PC-3 (cell line): ENCODE results near the gene TRAF3. TPM values are rescaled to one million over a fixed set of nuclear protein-coding genes. Genes with fewer than 3 reads are reported as not detected.

Experiments
- ATAC-seq: fragments of 200-7000 bp; cut with Tn5 transposase; 2 replicates; pipeline ENCODE4 v1.9.1; 2020; ENCODE audit warnings: mild to moderate bottlenecking, moderate library complexity
- BruUV-seq: library from RNA; stranded (reverse); fragments of 400-500 nt; replicated peaks from 2 replicates; lab custom pipeline; 2021; lab: Mats Ljungman, UMichigan
- CTCF ChIA-PET: fragments of 300-600 bp; sonication (Branson Sonifier 250); formaldehyde crosslinking; loops from one replicate; lab custom pipeline; 2022; ENCODE audit warnings: antibody characterized with exemption; lab: Charles Lee
- POLR2A ChIA-PET: fragments of 300-600 bp; sonication (Branson Sonifier 250); formaldehyde crosslinking; loops from one replicate; lab custom pipeline; 2022; ENCODE audit warnings: antibody characterized with exemption; ENCODE audit not compliant: unreplicated experiment; lab: Charles Lee
- DNase-seq: peaks from one replicate; pipeline ENCODE4 v3.0.0-alpha.2; 2015
- H2AFZ ChIP-seq: fragments of 300-600 bp; sonication (generic); 2 replicates; pipeline ENCODE4 v1.6.0; 2016; ENCODE audit warnings: antibody characterized with exemption, low read length
- H3F3A ChIP-seq: fragments of 300-600 bp; sonication (generic); one replicate; pipeline ENCODE4 v1.6.0; 2017; ENCODE audit warnings: antibody characterized with exemption, low read length, control low read depth, mild to moderate bottlenecking; ENCODE audit not compliant: unreplicated experiment
- H3K27ac ChIP-seq: fragments of 300-600 bp; sonication (generic); 2 replicates; pipeline ENCODE4 v1.5.1; 2016; ENCODE audit warnings: mild to moderate bottlenecking, low read length
- H3K27me3 ChIP-seq: fragments of 300-600 bp; sonication (generic); 2 replicates; pipeline ENCODE4 v1.6.1; 2016; ENCODE audit warnings: low read length, mixed read lengths
- H3K36me3 ChIP-seq: fragments of 300-600 bp; sonication (generic); 2 replicates; pipeline ENCODE4 v1.6.1; 2016; ENCODE audit warnings: low read depth, mixed run types, low read length, mixed read lengths
- H3K4me1 ChIP-seq: fragments of 300-600 bp; sonication (generic); 2 replicates; pipeline ENCODE4 v1.5.1; 2016; ENCODE audit warnings: low read length; ENCODE audit not compliant: insufficient read depth
- H3K4me2 ChIP-seq: fragments of 300-600 bp; sonication (generic); 2 replicates; pipeline ENCODE4 v1.6.0; 2016; ENCODE audit warnings: low read length
- H3K4me3 ChIP-seq: fragments of 300-600 bp; sonication (generic); 2 replicates; pipeline ENCODE4 v1.5.1; 2016; ENCODE audit warnings: mild to moderate bottlenecking, low read length, mixed read lengths
- H3K79me2 ChIP-seq: fragments of 300-600 bp; sonication (generic); 2 replicates; pipeline ENCODE4 v1.6.1; 2017; ENCODE audit warnings: low read length, mixed read lengths
- H3K9ac ChIP-seq: fragments of 300-600 bp; sonication (generic); 2 replicates; pipeline ENCODE4 v1.6.0; 2016; ENCODE audit warnings: mild to moderate bottlenecking, low read length
- H3K9me2 ChIP-seq: fragments of 300-600 bp; sonication (generic); replicated peaks from 2 replicates; pipeline ENCODE4 v1.6.1; 2016; ENCODE audit warnings: mixed run types, low read length, mixed read lengths
- H3K9me3 ChIP-seq: fragments of 300-600 bp; sonication (generic); 2 replicates; pipeline ENCODE4 v1.6.1; 2016; ENCODE audit warnings: low read length, mixed read lengths
- H4K20me1 ChIP-seq: fragments of 300-600 bp; sonication (generic); 2 replicates; pipeline ENCODE4 v1.6.1; 2016; ENCODE audit warnings: low read length, mixed read lengths
- CTCF ChIP-seq: fragments of 300-600 bp; sonication (generic); conservative IDR thresholded peaks from 2 replicates; pipeline ENCODE4 v1.5.1; 2017; ENCODE audit warnings: antibody characterized with exemption, low read depth, mild to moderate bottlenecking, low read length
- EZH2 ChIP-seq: fragments of 300-600 bp; sonication (generic); IDR thresholded peaks from one replicate; pipeline ENCODE4 v1.6.1; 2017; ENCODE audit warnings: antibody characterized with exemption, mild to moderate bottlenecking, low read length; ENCODE audit not compliant: unreplicated experiment
- EZH2phosphoT487 ChIP-seq: fragments of 300-600 bp; sonication (generic); IDR thresholded peaks from 2 replicates; pipeline ENCODE4 v1.6.1; 2018; ENCODE audit warnings: mild to moderate bottlenecking, antibody characterized with exemption, low read length, borderline replicate concordance
- intact Hi-C: fragments of 100-400 bp; cut with micrococcal nuclease; formaldehyde crosslinking; loops from 2 replicates; pipeline ENCODE4 v1.9.0; 2023
- total RNA-seq: library from RNA; depleted of rRNA; stranded (reverse); fragments of >200 nt; gene quantifications from 2 replicates; pipeline ENCODE4 v1.2.3, GENCODE V29; 2014

TRAF3 gene
- total RNA-seq, 1 experiment from 2014 or later = 19.4 TPM

GRCh38 chr14:102738373-102739189, 38.7 kb upstream of the TRAF3 start:
- ChIA-PET POLR2A (no interaction called here), CTCF (no interaction called here)
- H3K9ac ChIP-seq = no peak overlapping the region
- H3K36me3 ChIP-seq = peaks cover 4% of the 10 kb centered on the region; the same call in 1 of the 2 replicates
- H3K4me2 ChIP-seq = no peak overlapping the region
- DNase-seq (no peak), ATAC-seq (no peak; the same call in 1 of the 2 replicates)
- no peaks in the 10 kb centered on the region for H3K79me2 ChIP-seq
- no peak overlapping the region for H3K27ac ChIP-seq
- no peaks in the 10 kb centered on the region for H3K4me1 ChIP-seq
- H3K4me3 ChIP-seq = no peak overlapping the region
- no peaks in the 10 kb centered on the region for H3K9me2 ChIP-seq
- no peak for TF ChIP-seq EZH2phosphoT487
- no peak for TF ChIP-seq CTCF
- TF ChIP-seq EZH2 = no peak
- H2AFZ ChIP-seq = no peak overlapping the region
- no peaks in the 10 kb centered on the region for H3K9me3 ChIP-seq
- no peaks in the 10 kb centered on the region for H4K20me1 ChIP-seq
- intact Hi-C loops = no loop called here
- H3F3A ChIP-seq = no peaks in the 10 kb centered on the region
- no peaks in the 10 kb centered on the region for H3K27me3 ChIP-seq
- BruUV-seq = no TSS peak

- BruUV-seq = no TSS peak
- TF ChIP-seq CTCF = no peak
- no peak for TF ChIP-seq EZH2phosphoT487
- TF ChIP-seq EZH2 = no peak
- DNase-seq = no peak
- Histone ChIP-seq H3K9ac (no peak overlapping the region), H3K9me2 (no peaks in the 10 kb centered on the region), H2AFZ (no peak overlapping the region), H3K4me1 (no peaks in the 10 kb centered on the region), H3K4me2 (no peak overlapping the region), H3K36me3 (peaks cover 4% of the 10 kb centered on the region; the same call in 1 of the 2 replicates), H3K27me3 (no peaks in the 10 kb centered on the region), H3F3A (no peaks in the 10 kb centered on the region), H3K27ac (no peak overlapping the region), H4K20me1 (no peaks in the 10 kb centered on the region), H3K9me3 (no peaks in the 10 kb centered on the region), H3K79me2 (no peaks in the 10 kb centered on the region), H3K4me3 (no peak overlapping the region)
- no peak for ATAC-seq
- ChIA-PET CTCF (no interaction called here), POLR2A (no interaction called here)
- intact Hi-C loops = no loop called here
Observed at GRCh38 chr14:102739190-102739469, 38.1 kb upstream of the TRAF3 start.
